ENCODE results near the gene EYS.

Gene EYS

GRCh38 chr6:63887002-63887751, 1819.8 kb downstream of the EYS start:
- no peak for DNase-seq (ENCODE audit: low read depth)
- no peak for TF ChIP-seq CTCF (IDR thresholded peaks at IDR 0.05; ENCODE audit: insufficient read depth, low read depth, low read length, missing control alignments)
- H3K4me3 ChIP-seq (ENCODE audit: low read length) = no peak overlapping the region

GRCh38 chr6:63886341-63886740, 1820.7 kb downstream of the EYS start:
- no peak overlapping the region for H3K4me3 ChIP-seq (ENCODE audit: low read length)
- TF ChIP-seq CTCF (IDR thresholded peaks at IDR 0.05; ENCODE audit: insufficient read depth, low read depth, low read length, missing control alignments) = no peak
- no peak for DNase-seq (ENCODE audit: low read depth)

GRCh38 chr6:63883597-63883996, 1823.4 kb downstream of the EYS start:
- TF ChIP-seq CTCF (IDR thresholded peaks at IDR 0.05; ENCODE audit: insufficient read depth, low read depth, low read length, missing control alignments) = no peak
- no peak for DNase-seq (ENCODE audit: low read depth)
- H3K4me3 ChIP-seq (ENCODE audit: low read length) = no peak overlapping the region

GRCh38 chr6:63882208-63882607, 1824.8 kb downstream of the EYS start:
- DNase-seq (ENCODE audit: low read depth) = peak; percentile 13
- peak; percentile 49 for TF ChIP-seq CTCF (IDR thresholded peaks at IDR 0.05; ENCODE audit: insufficient read depth, low read depth, low read length, missing control alignments)

GRCh38 chr6:63881791-63882190, 1825.2 kb downstream of the EYS start:
- TF ChIP-seq CTCF (IDR thresholded peaks at IDR 0.05; ENCODE audit: insufficient read depth, low read depth, low read length, missing control alignments) = no peak
- no peak overlapping the region for H3K4me3 ChIP-seq (ENCODE audit: low read length)
- no peak for DNase-seq (ENCODE audit: low read depth)

More at GRCh38 chr6:63882208-63882607, 1824.8 kb downstream of the EYS start:
- H3K4me3 ChIP-seq (ENCODE audit: low read length) = no peak overlapping the region

- TF ChIP-seq CTCF (IDR thresholded peaks at IDR 0.05; ENCODE audit: insufficient read depth, low read depth, low read length, missing control alignments) = peak; percentile 12
- no peak overlapping the region for H3K4me3 ChIP-seq (ENCODE audit: low read length)
- no peak for DNase-seq (ENCODE audit: low read depth)
These were observed 1834.8 kb downstream of the EYS start for GRCh38 chr6:63872233-63872632.

- DNase-seq (ENCODE audit: low read depth) = no peak
- no peak overlapping the region for H3K4me3 ChIP-seq (ENCODE audit: low read length)
- no peak for TF ChIP-seq CTCF (IDR thresholded peaks at IDR 0.05; ENCODE audit: insufficient read depth, low read depth, low read length, missing control alignments)
These were observed 1838.7 kb downstream of the EYS start for GRCh38 chr6:63868351-63868750.
